Upper lobe of right lung (tissue), 1 donor: ENCODE measurements around the gene ZNF346. TPM values are rescaled to one million over a fixed set of nuclear protein-coding genes. Genes with fewer than 3 reads are reported as not detected.
"Not testable (repeated sequence)": the region's sequence is repeated elsewhere in the genome, so short reads cannot be mapped to it uniquely, and the experiment has no call there.

Experiments used
- ATAC-seq: fragments of 200-7000 bp; cut with Tn5 transposase; one replicate; pipeline ENCODE4 v1.9.1; 2020; ENCODE audit warnings: mild to moderate bottlenecking, moderate library complexity
- DNase-seq: peaks from one replicate; pipeline ENCODE4 v3.0.0-alpha.2; 2020
- H3K27ac ChIP-seq: fragments of 200-600 bp; one replicate; pipeline ENCODE4 v1.8.0; 2022
- H3K27me3 ChIP-seq: fragments of 200-600 bp; one replicate; pipeline ENCODE4 v1.8.0; 2022; ENCODE audit warnings: mild to moderate bottlenecking
- H3K36me3 ChIP-seq: fragments of 200-600 bp; one replicate; pipeline ENCODE4 v1.8.0; 2022
- H3K4me1 ChIP-seq: fragments of 200-600 bp; one replicate; pipeline ENCODE4 v1.8.0; 2022
- H3K4me3 ChIP-seq: fragments of 200-600 bp; one replicate; pipeline ENCODE4 v1.8.0; 2022; ENCODE audit warnings: mild to moderate bottlenecking
- H3K9me3 ChIP-seq: fragments of 200-600 bp; one replicate; pipeline ENCODE4 v1.8.0; 2022
- intact Hi-C: fragments of 100-400 bp; cut with DNase I; formaldehyde crosslinking; loops from one replicate; pipeline ENCODE4 v1.11.0; 2022
- total RNA-seq: library from RNA; stranded (reverse); fragmentation: NEBNext Ultra II Directional; extraction: Animal tissue kit (Norgen Biotek cat#: 25700); gene quantifications from one replicate; pipeline ENCODE4 v1.2.1, GENCODE V29; 2021
- TF ChIP-seq, protein P1 (sequence below): fragments of 200-600 bp; IDR thresholded peaks from one replicate; pipeline ENCODE4 v1.8.0; 2022; ENCODE audit warnings: antibody characterized with exemption
- donor health status: DM: no; HTN: yes; CAD: no; lungs with severe emphysema.

The ZNF346 gene
- total RNA-seq, 1 donor from 2014 or later: 12.9 TPM

DNA sequence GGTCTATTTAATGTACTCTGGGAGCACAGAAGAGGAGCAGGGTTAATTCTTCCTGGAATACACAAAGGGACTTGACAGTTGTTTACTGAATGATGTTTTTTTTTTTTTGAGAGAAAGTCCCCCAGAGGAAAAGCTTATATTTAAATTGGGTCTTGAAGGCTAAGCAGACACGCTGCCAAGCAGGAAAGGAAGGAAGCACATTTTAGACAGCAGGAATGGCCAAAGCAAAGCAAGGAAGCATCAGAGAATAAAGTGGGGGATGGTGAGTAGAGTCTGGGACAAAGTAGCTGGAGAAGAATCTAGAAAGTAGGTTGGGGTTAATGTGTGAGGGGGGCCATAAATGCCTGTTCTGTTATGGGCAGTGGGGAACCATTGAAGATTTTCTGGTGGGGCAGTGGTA is 21.5 kb downstream of the ZNF346 start:
- ATAC-seq (no peak), DNase-seq (no peak)
- Histone ChIP-seq H3K4me3 (no peak overlapping the region), H3K27ac (no peak overlapping the region), H3K4me1 (no peaks in the 10 kb centered on the region), H3K36me3 (peaks cover 46% of the 10 kb centered on the region), H3K9me3 (no peaks in the 10 kb centered on the region), H3K27me3 (no peaks in the 10 kb centered on the region)
- TF ChIP-seq, protein P1, sequence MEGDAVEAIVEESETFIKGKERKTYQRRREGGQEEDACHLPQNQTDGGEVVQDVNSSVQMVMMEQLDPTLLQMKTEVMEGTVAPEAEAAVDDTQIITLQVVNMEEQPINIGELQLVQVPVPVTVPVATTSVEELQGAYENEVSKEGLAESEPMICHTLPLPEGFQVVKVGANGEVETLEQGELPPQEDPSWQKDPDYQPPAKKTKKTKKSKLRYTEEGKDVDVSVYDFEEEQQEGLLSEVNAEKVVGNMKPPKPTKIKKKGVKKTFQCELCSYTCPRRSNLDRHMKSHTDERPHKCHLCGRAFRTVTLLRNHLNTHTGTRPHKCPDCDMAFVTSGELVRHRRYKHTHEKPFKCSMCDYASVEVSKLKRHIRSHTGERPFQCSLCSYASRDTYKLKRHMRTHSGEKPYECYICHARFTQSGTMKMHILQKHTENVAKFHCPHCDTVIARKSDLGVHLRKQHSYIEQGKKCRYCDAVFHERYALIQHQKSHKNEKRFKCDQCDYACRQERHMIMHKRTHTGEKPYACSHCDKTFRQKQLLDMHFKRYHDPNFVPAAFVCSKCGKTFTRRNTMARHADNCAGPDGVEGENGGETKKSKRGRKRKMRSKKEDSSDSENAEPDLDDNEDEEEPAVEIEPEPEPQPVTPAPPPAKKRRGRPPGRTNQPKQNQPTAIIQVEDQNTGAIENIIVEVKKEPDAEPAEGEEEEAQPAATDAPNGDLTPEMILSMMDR: no peak
- intact Hi-C loops: no loop called here

DNA sequence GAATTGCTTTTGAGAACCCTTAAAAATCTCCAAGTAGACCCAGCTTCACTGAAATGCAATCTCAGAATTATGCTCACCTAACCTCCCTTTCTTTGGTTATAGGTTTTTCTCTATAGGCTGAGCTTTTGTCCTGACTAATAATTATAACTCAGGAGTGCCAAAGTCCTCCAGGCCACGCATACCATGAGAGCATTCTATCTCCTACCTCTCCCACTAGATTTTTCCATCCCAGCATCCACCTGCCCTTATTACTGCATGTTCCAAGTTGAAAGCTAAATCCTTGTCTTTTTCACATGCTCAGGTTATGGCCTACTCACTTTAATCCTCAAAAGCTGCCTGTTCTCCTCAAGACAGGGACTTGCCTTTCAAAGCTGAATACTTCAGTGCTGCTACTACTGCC is 22.1 kb downstream of the ZNF346 start:
- Histone ChIP-seq H3K4me3 (no peak overlapping the region), H3K36me3 (peaks cover 53% of the 10 kb centered on the region), H3K27me3 (no peaks in the 10 kb centered on the region), H3K9me3 (no peaks in the 10 kb centered on the region), H3K27ac (no peak overlapping the region), H3K4me1 (no peaks in the 10 kb centered on the region)
- TF ChIP-seq, protein P1: no peak
- no peak for ATAC-seq
- no peak for DNase-seq
- intact Hi-C loops: no loop called here

DNA sequence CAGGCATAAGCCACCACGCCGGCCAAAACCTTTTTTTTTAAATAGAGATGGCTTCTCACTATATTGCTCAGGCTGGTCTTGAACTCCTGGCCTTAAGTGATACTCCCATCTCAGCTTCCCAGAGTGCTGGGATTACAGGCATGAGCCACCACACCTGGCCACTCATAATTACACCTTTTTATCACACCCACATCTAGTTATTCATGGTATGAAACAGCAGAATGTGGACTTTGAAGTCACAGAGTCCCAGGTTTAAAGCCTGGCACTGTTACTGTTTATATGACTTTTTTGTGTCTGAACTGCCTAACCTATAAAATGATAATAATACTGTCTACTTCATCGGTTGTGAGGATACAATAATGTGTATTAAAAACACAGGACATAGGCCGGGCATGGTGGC is 23.1 kb downstream of the ZNF346 start:
- TF ChIP-seq, protein P1: no peak
- Histone ChIP-seq H3K36me3 (peaks cover 60% of the 10 kb centered on the region), H3K9me3 (no peaks in the 10 kb centered on the region), H3K27ac (no peak overlapping the region), H3K4me1 (no peaks in the 10 kb centered on the region), H3K4me3 (no peak overlapping the region), H3K27me3 (no peaks in the 10 kb centered on the region)
- intact Hi-C loops: no loop called here
- no peak for ATAC-seq
- DNase-seq: no peak

DNA sequence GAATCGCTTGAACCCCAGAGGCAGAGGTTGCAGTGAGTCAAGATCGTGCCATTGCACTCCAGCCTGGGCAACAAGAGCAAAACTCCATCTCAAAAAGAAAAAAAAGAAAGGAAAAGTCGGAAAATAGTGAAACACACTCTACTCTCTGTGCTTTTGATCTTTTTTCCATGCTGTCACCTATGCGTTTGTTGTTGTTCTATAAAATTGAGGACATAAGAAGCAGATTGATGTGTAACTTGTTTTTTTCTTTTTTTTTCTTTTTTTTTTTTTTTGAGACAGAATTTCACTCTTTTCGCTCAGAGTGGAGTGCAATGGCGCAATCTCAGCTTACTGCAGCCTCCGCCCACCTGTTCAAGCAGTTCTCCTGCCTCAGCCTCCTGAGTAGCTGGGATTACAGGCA is 26.0 kb downstream of the ZNF346 start:
- ATAC-seq, H3K4me1 ChIP-seq, H3K4me3 ChIP-seq, intact Hi-C loops, H3K9me3 ChIP-seq, H3K27me3 ChIP-seq, DNase-seq, H3K27ac ChIP-seq: not testable (repeated sequence)
- peaks cover 62% of the 10 kb centered on the region for H3K36me3 ChIP-seq

DNA sequence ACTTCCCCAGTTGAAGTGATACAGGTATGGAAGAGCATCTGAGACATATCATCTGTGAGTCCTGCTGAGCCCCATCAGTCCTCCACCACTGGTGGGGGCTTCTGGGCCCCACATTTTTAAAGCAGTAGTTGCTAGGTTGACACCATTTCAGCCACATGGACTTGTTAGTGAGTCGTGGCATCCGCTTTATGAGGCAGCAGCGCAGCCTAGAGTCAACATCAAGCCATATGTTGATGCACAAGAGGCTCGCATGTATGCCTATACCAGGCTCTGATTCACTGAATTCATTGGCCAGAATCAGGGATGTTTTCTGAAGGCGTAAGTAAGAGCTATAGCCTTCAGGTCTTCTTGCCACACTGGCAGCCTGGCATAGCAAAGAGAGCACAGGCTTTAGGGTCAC is 26.8 kb downstream of the ZNF346 start:
- ATAC-seq (no peak), DNase-seq (no peak)
- Histone ChIP-seq H3K4me3 (no peak overlapping the region), H3K9me3 (no peaks in the 10 kb centered on the region), H3K36me3 (peaks cover 61% of the 10 kb centered on the region), H3K27me3 (no peaks in the 10 kb centered on the region), H3K4me1 (no peaks in the 10 kb centered on the region), H3K27ac (no peak overlapping the region)
- intact Hi-C loops: no loop called here
- TF ChIP-seq, protein P1: no peak

DNA sequence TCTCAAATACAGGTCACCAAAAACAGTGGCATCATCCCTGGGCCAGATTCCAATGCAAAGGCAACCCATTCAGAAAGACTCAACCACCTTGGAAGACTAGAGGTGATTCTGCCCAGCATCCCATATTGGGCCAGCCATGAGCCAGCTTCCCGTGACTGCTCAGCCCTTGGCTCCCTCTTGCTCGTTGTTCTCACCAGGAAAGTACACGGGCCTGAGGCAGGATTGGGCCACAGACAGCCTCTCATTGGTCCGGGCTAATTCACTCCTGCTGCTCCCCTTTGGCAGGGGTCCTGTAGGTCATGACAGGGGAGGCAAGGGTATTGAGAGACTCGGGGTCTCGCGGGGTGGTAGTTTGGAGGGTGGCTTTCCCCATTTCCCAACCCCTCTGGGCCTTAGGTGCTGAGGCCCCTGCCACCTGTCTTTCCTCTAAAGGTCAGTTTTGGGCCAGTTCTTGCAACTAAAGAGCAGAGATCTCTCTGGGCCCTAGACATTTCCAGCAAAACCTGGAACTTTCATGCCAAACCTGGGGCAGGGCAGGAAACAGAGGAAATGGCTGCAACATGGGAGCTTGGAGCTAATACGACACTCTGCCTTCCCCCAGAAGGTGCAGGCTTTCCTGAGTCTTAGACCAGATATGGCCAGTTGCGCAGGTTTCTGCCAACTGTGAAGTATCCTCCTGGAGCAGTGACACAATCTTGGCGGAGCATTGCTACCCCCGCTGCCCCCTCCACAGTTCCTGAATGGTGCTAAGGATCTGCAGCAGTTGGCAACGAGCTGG is 42.2 kb downstream of the ZNF346 start:
- H3K27me3 ChIP-seq: no peaks in the 10 kb centered on the region
- ATAC-seq (no peak), DNase-seq (no peak)
- no peaks in the 10 kb centered on the region for H3K4me1 ChIP-seq
- no peak overlapping the region for H3K4me3 ChIP-seq
- H3K36me3 ChIP-seq: peaks cover 15% of the 10 kb centered on the region
- no peak overlapping the region for H3K27ac ChIP-seq
- no peaks in the 10 kb centered on the region for H3K9me3 ChIP-seq
- TF ChIP-seq, protein P1: no peak
- intact Hi-C loops: no loop called here
